Left ventricle myocardium inferior (tissue), 1 donor: Measurements from ENCODE around the gene DPF3. TPM values are rescaled to one million over a fixed set of nuclear protein-coding genes. Genes with fewer than 3 reads are reported as not detected.

ENCODE experiments used
- DNase-seq: peaks from one replicate; pipeline ENCODE4 v3.0.0-alpha.2; 2020
- H3K27ac ChIP-seq: fragments of 200-600 bp; replicated peaks from 2 replicates; pipeline ENCODE4 v1.8.0; 2021
- H3K27me3 ChIP-seq: fragments of 200-600 bp; 2 replicates; pipeline ENCODE4 v1.8.0; 2021; ENCODE audit warnings: low read depth
- H3K36me3 ChIP-seq: fragments of 200-600 bp; 2 replicates; pipeline ENCODE4 v1.8.0; 2021
- H3K4me1 ChIP-seq: fragments of 200-600 bp; 2 replicates; pipeline ENCODE4 v1.8.0; 2021
- H3K4me3 ChIP-seq: fragments of 200-600 bp; 2 replicates; pipeline ENCODE4 v1.8.0; 2021; ENCODE audit warnings: mild to moderate bottlenecking, moderate library complexity
- H3K9me3 ChIP-seq: fragments of 200-600 bp; replicated peaks from 2 replicates; pipeline ENCODE4 v1.8.0; 2021
- CTCF ChIP-seq: fragments of 200-600 bp; IDR thresholded peaks from 2 replicates; pipeline ENCODE4 v1.8.0; 2021; ENCODE audit warnings: antibody characterized with exemption, mild to moderate bottlenecking, borderline replicate concordance
- intact Hi-C: fragments of 100-400 bp; cut with micrococcal nuclease; formaldehyde crosslinking; loops from one replicate; pipeline ENCODE4 v1.11.0; 2022
- total RNA-seq: library from RNA; stranded (reverse); fragmentation: NEBNext Ultra II Directional; extraction: Animal tissue kit (Norgen Biotek cat#: 25700); gene quantifications from one replicate; pipeline ENCODE4 v1.2.1, GENCODE V29; 2021
- donor health status: DM: no; HTN: yes; CAD: no; lungs with severe emphysema.

The DPF3 gene
- total RNA-seq, 1 donor from 2014 or later: 37.7 TPM

DNA sequence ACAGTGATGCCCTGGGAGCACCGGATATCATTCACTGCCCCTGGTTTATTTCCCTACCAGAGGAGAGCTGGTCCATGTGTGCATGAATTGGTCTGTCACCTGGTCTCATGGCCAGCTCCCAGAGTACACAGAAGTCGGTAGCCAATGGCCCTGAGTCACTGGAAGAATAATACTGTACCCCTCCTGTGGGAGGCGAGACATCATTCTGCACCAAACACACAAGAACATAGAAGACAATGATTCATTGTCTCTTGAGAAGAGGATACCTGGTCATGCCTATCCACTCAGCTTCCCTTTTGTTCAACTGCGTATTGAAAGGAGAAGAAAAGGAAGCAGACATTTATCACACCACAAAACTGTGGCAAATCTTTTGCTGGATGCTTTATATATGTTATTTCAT, 216.2 kb downstream of the DPF3 start:
- intact Hi-C loops: no loop called here
- TF ChIP-seq CTCF: no peak
- Histone ChIP-seq H3K27ac (no peak overlapping the region), H3K9me3 (no peaks in the 10 kb centered on the region), H3K4me3 (no peak overlapping the region), H3K4me1 (peaks cover 11% of the 10 kb centered on the region), H3K36me3 (peaks cover 10% of the 10 kb centered on the region), H3K27me3 (no peaks in the 10 kb centered on the region)
- DNase-seq: no peak

- no peaks in the 10 kb centered on the region for H3K9me3 ChIP-seq
- no peak overlapping the region for H3K27ac ChIP-seq
- DNase-seq: no peak
- no peak for TF ChIP-seq CTCF
- intact Hi-C loops: no loop called here
- no peaks in the 10 kb centered on the region for H3K27me3 ChIP-seq
- H3K4me1 ChIP-seq: peaks cover 11% of the 10 kb centered on the region
- no peak overlapping the region for H3K4me3 ChIP-seq
- H3K36me3 ChIP-seq: peaks cover 10% of the 10 kb centered on the region
Observed at GRCh38 chr14:72675126-72675525, 218.8 kb downstream of the DPF3 start.

DNA sequence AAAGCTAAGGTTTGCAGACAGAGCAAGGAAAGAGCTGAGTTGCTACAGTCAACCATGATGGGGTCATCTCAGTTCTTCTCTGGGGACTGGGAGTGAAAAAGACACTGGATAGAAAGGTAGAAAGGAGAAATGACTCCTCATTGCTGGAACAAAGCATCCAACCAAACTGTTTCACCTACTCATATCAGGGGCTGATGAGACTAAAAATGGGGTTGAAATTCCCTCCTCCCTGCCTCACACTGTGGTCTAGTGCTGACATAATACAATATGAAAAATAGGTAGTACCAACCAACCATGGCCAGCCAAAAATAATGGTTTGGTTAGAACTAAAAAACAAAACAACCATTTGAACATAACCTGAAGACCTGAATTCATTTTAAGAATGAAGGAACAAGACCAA, 220.7 kb downstream of the DPF3 start:
- H3K27me3 ChIP-seq: no peaks in the 10 kb centered on the region
- no peaks in the 10 kb centered on the region for H3K9me3 ChIP-seq
- no peak for DNase-seq
- TF ChIP-seq CTCF: no peak
- peaks cover 21% of the 10 kb centered on the region for H3K36me3 ChIP-seq
- intact Hi-C loops: no loop called here
- H3K4me3 ChIP-seq: no peak overlapping the region
- H3K4me1 ChIP-seq: no peaks in the 10 kb centered on the region
- no peak overlapping the region for H3K27ac ChIP-seq

- Histone ChIP-seq H3K9me3 (no peaks in the 10 kb centered on the region), H3K27ac (no peak overlapping the region), H3K4me1 (peaks cover 19% of the 10 kb centered on the region), H3K4me3 (no peak overlapping the region), H3K36me3 (peaks cover 17% of the 10 kb centered on the region), H3K27me3 (no peaks in the 10 kb centered on the region)
- TF ChIP-seq CTCF: no peak
- DNase-seq: no peak
- intact Hi-C loops: no loop called here
Observed at GRCh38 chr14:72666610-72667009, 227.3 kb downstream of the DPF3 start.

GRCh38 chr14:72665259-72665658, 228.6 kb downstream of the DPF3 start:
- Histone ChIP-seq H3K4me3 (no peak overlapping the region), H3K9me3 (no peaks in the 10 kb centered on the region), H3K36me3 (peaks cover 17% of the 10 kb centered on the region), H3K27me3 (no peaks in the 10 kb centered on the region), H3K4me1 (peaks cover 19% of the 10 kb centered on the region), H3K27ac (no peak overlapping the region)
- no peak for TF ChIP-seq CTCF
- DNase-seq: no peak
- intact Hi-C loops: no loop called here

DNA sequence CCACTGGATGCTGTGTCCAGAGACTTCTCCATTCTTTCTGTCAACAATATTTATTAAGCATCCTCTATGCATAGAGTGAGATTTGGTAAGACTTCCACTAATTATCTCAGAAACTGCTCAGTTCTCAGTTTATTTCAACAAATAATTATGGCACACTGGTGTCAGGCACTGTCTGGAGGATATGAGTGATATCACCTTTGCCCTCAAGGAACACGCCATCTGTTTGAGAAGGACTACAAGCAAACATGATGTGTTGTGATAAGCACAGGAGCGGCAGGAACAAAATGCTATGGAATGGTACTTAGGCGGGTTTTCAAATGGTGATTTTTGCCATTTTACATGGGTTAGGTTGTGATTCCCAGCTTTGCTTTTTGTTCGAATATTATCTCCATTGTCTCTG, 229.2 kb downstream of the DPF3 start:
- intact Hi-C loops: no loop called here
- Histone ChIP-seq H3K4me1 (peaks cover 19% of the 10 kb centered on the region), H3K27me3 (no peaks in the 10 kb centered on the region), H3K9me3 (no peaks in the 10 kb centered on the region), H3K27ac (no peak overlapping the region), H3K36me3 (peaks cover 15% of the 10 kb centered on the region), H3K4me3 (no peak overlapping the region)
- DNase-seq: no peak
- no peak for TF ChIP-seq CTCF
